ENCODE measurements around the gene COBL. TPM values are rescaled to one million over a fixed set of nuclear protein-coding genes. Genes with fewer than 3 reads are reported as not detected.
"Not testable (repeated sequence)": the region's sequence is repeated elsewhere in the genome, so short reads cannot be mapped to it uniquely, and the experiment has no call there.

COBL gene
- total and polyA plus RNA-seq, 12 donors = 0.09 to 1.4 (median 0.53) TPM

GRCh38 chr7:51006483-51007235, 309.9 kb downstream of the COBL start:
- intact Hi-C loops (cut with DNase I) = no loop called here
- Histone ChIP-seq H3K27me3 (no peaks in the 10 kb centered on the region), H3K27ac (no peak overlapping the region), H3K9me3 (replicated peaks in 1 of 3) (no peaks in the 10 kb centered on the region), H3K36me3 (replicated peaks in 1 of 2) (no peaks in the 10 kb centered on the region), H3K4me1 (replicated peaks in 1 of 2) (no peaks in the 10 kb centered on the region), H3K4me3 (no peak overlapping the region)
- WGBS, 4 donors = 23 to 62% (median 58%) methylated on average over 3 of the region's 3 CpGs
- no peak for DNase-seq
- no peak for TF ChIP-seq POLR2A (IDR thresholded peaks at IDR 0.05)
- TF ChIP-seq CTCF (IDR thresholded peaks at IDR 0.05) = no peak

GRCh38 chr7:51005074-51005473, 311.5 kb downstream of the COBL start:
- no peak for DNase-seq

GRCh38 chr7:51000956-51001355, 315.7 kb downstream of the COBL start:
- intact Hi-C loops (cut with DNase I) = no loop called here
- no peak for DNase-seq
- Histone ChIP-seq H3K27ac (no peak overlapping the region), H3K4me1 (replicated peaks in 1 of 2) (no peaks in the 10 kb centered on the region), H3K27me3 (no peaks in the 10 kb centered on the region), H3K36me3 (replicated peaks in 1 of 2) (no peaks in the 10 kb centered on the region), H3K4me3 (no peak overlapping the region), H3K9me3 (replicated peaks in 1 of 3) (no peaks in the 10 kb centered on the region)
- TF ChIP-seq POLR2A (IDR thresholded peaks at IDR 0.05) = no peak
- no peak for TF ChIP-seq CTCF (IDR thresholded peaks at IDR 0.05)
- 53 to 60% (median 57%) methylated on average over 3 of the region's 3 CpGs for WGBS, 4 donors

More at GRCh38 chr7:51005074-51005473, 311.5 kb downstream of the COBL start:
- H3K4me3 ChIP-seq = no peak overlapping the region
- H3K27me3 ChIP-seq = no peaks in the 10 kb centered on the region
- no peaks in the 10 kb centered on the region for H3K36me3 ChIP-seq (replicated peaks in 1 of 2)
- intact Hi-C loops (cut with DNase I) = no loop called here
- no peak overlapping the region for H3K27ac ChIP-seq
- no peak for TF ChIP-seq POLR2A (IDR thresholded peaks at IDR 0.05)
- no peak for TF ChIP-seq CTCF (IDR thresholded peaks at IDR 0.05)
- no peaks in the 10 kb centered on the region for H3K9me3 ChIP-seq (replicated peaks in 1 of 3)
- WGBS, 4 donors = 80 to 96% (median 90%) methylated on average over 2 of the region's 2 CpGs
- no peaks in the 10 kb centered on the region for H3K4me1 ChIP-seq (replicated peaks in 1 of 2)

- Histone ChIP-seq H3K4me1 (replicated peaks in 1 of 2) (no peaks in the 10 kb centered on the region), H3K27ac (no peak overlapping the region), H3K4me3 (no peak overlapping the region), H3K36me3 (replicated peaks in 1 of 2) (no peaks in the 10 kb centered on the region), H3K27me3 (no peaks in the 10 kb centered on the region), H3K9me3 (replicated peaks in 1 of 3) (no peaks in the 10 kb centered on the region)
- no peak for DNase-seq
- intact Hi-C loops (cut with DNase I) = no loop called here
- TF ChIP-seq POLR2A (IDR thresholded peaks at IDR 0.05) (no peak), CTCF (IDR thresholded peaks at IDR 0.05) (no peak)
- WGBS, 4 donors = 72 to 87% (median 80%) methylated on average over 5 of the region's 5 CpGs
Observed at GRCh38 chr7:50994753-50995319, 321.8 kb downstream of the COBL start.

DNA sequence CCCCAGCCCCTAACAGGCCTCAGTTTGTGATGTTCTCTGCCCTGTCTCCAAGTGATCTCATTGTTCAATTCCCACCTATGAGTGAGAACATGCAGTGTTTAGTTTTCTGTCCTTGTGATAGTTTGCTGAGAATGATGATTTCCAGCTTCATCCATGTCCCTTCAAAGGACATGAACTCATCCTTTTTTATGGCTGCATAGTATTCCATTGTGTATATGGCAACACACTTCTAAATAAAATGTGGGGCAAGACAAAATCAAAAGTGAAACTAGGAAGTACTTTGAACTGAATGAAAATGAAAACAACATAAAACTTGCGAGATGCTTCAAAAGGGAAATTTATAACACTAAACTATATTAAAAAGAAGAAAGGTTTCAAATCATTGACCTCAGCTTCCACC, 326.4 kb downstream of the COBL start:
- intact Hi-C loops (cut with DNase I) = not testable (repeated sequence)

More for the DNA sequence above, 326.4 kb downstream of the COBL start:
- WGBS, 4 donors = 82 to 92% (median 86%) methylated on average over 1 of the region's 1 CpG
- not testable (repeated sequence) for H3K27ac ChIP-seq; H3K4me3 ChIP-seq; DNase-seq; H3K4me1 ChIP-seq (replicated peaks in 1 of 2); H3K36me3 ChIP-seq (replicated peaks in 1 of 2); H3K27me3 ChIP-seq; H3K9me3 ChIP-seq (replicated peaks in 1 of 3)

Measured in adrenal gland (tissue), 12 donors.